Measurements from ENCODE around the gene TMEM198. TPM values are rescaled to one million over a fixed set of nuclear protein-coding genes. Genes with fewer than 3 reads are reported as not detected.

Gene TMEM198
- polyA plus RNA-seq, 1 donor (not counting 4 experiments of a cell fraction or from before 2014, with no cell fraction given), result 0.81 TPM

GRCh38 chr2:219537657-219538488 lies 6.0 kb upstream of the TMEM198 start:
- no peak for FAIRE-seq
- H2AFZ ChIP-seq (ENCODE audit: control insufficient read depth, low read length), result no peak overlapping the region
- DNase-seq (ENCODE audit: low read depth, low spot score), result no peak
- peaks cover 33% of the 10 kb centered on the region for H3K79me2 ChIP-seq (ENCODE audit: control insufficient read depth, insufficient read depth, low read length)
- no peaks in the 10 kb centered on the region for H3K27me3 ChIP-seq (ENCODE audit: control insufficient read depth, extremely low read depth, insufficient read depth, low read length)
- no peak overlapping the region for H3K9ac ChIP-seq (ENCODE audit: control insufficient read depth, extremely low read depth, insufficient read depth, low read length)
- peaks cover 10% of the 10 kb centered on the region for H4K20me1 ChIP-seq (ENCODE audit: control insufficient read depth, extremely low read depth, insufficient read depth, low read length)
- no peaks in the 10 kb centered on the region for H3K9me3 ChIP-seq (ENCODE audit: control insufficient read depth, low read depth, low read length)
- H3K9me1 ChIP-seq (ENCODE audit: control insufficient read depth, extremely low read depth, insufficient read depth, low read length), result no peaks in the 10 kb centered on the region
- peaks cover 20% of the 10 kb centered on the region for H3K4me1 ChIP-seq (ENCODE audit: control insufficient read depth, extremely low read depth, insufficient read depth, low read length)
- H3K27ac ChIP-seq (ENCODE audit: control insufficient read depth, insufficient read depth, low read length), result no peak overlapping the region
- peaks cover 20 to 23% of the 10 kb centered on the region in 2 experiments for H3K36me3 ChIP-seq (ENCODE audit: control insufficient read depth in 2 of 2, extremely low read depth in 1 of 2, insufficient read depth in 2 of 2, low read length in 2 of 2)
- dilution Hi-C loops (cut with MboI; ENCODE audit: extremely low pct_ligation_motif_present, low sequenced_read_pairs), result no loop called here
- no peak overlapping the region for H3K4me3 ChIP-seq (ENCODE audit: control insufficient read depth in 2 of 3, extremely low read depth in 1 of 3, insufficient read depth in 2 of 3, low read depth in 1 of 3, low read length in 3 of 3)
- TF ChIP-seq EZH2 (IDR thresholded peaks at IDR 0.05; ENCODE audit: low read length), result no peak
- TF ChIP-seq CTCF (optimal IDR thresholded peaks at IDR 0.05 in 1 of 3, IDR thresholded peaks at IDR 0.05 in 1 of 3, conservative IDR thresholded peaks at IDR 0.05 in 1 of 3; ENCODE audit: extremely low read depth in 1 of 3, insufficient read depth in 2 of 3, low read length in 3 of 3), result peak in 1 of 3 experiments; percentile 17
- H3K4me2 ChIP-seq (ENCODE audit: control insufficient read depth, extremely low read depth, insufficient read depth, low read depth, low read length), result peak overlapping the region; percentile 25

- Histone ChIP-seq H3K79me2 (ENCODE audit: control insufficient read depth, insufficient read depth, low read length) (peaks cover 33% of the 10 kb centered on the region), H3K9ac (ENCODE audit: control insufficient read depth, extremely low read depth, insufficient read depth, low read length) (no peak overlapping the region), H3K4me1 (ENCODE audit: control insufficient read depth, extremely low read depth, insufficient read depth, low read length) (peaks cover 20% of the 10 kb centered on the region), H3K9me3 (ENCODE audit: control insufficient read depth, low read depth, low read length) (no peaks in the 10 kb centered on the region), H3K36me3 (ENCODE audit: control insufficient read depth in 2 of 2, extremely low read depth in 1 of 2, insufficient read depth in 2 of 2, low read length in 2 of 2) (peaks cover 20 to 23% of the 10 kb centered on the region in 2 experiments), H3K27me3 (ENCODE audit: control insufficient read depth, extremely low read depth, insufficient read depth, low read length) (no peaks in the 10 kb centered on the region), H4K20me1 (ENCODE audit: control insufficient read depth, extremely low read depth, insufficient read depth, low read length) (peaks cover 10% of the 10 kb centered on the region), H3K4me2 (ENCODE audit: control insufficient read depth, extremely low read depth, insufficient read depth, low read depth, low read length) (no peak overlapping the region), H3K27ac (ENCODE audit: control insufficient read depth, insufficient read depth, low read length) (no peak overlapping the region), H3K4me3 (ENCODE audit: control insufficient read depth in 2 of 3, extremely low read depth in 1 of 3, insufficient read depth in 2 of 3, low read depth in 1 of 3, low read length in 3 of 3) (no peak overlapping the region), H3K9me1 (ENCODE audit: control insufficient read depth, extremely low read depth, insufficient read depth, low read length) (no peaks in the 10 kb centered on the region), H2AFZ (ENCODE audit: control insufficient read depth, low read length) (no peak overlapping the region)
- no peak for TF ChIP-seq EZH2 (IDR thresholded peaks at IDR 0.05; ENCODE audit: low read length)
- TF ChIP-seq CTCF (optimal IDR thresholded peaks at IDR 0.05 in 1 of 3, IDR thresholded peaks at IDR 0.05 in 1 of 3, conservative IDR thresholded peaks at IDR 0.05 in 1 of 3; ENCODE audit: extremely low read depth in 1 of 3, insufficient read depth in 2 of 3, low read length in 3 of 3), result no peak
- dilution Hi-C loops (cut with MboI; ENCODE audit: extremely low pct_ligation_motif_present, low sequenced_read_pairs), result no loop called here
- FAIRE-seq, result no peak
- DNase-seq (ENCODE audit: low read depth, low spot score), result no peak
Observed at GRCh38 chr2:219538504-219538951, 5.3 kb upstream of the TMEM198 start.

Measured in keratinocyte (primary cell).